ENCODE results near the gene OR4D6.
"Not testable (repeated sequence)": the region's sequence is repeated elsewhere in the genome, so short reads cannot be mapped to it uniquely, and the experiment has no call there.

The OR4D6 gene

DNA sequence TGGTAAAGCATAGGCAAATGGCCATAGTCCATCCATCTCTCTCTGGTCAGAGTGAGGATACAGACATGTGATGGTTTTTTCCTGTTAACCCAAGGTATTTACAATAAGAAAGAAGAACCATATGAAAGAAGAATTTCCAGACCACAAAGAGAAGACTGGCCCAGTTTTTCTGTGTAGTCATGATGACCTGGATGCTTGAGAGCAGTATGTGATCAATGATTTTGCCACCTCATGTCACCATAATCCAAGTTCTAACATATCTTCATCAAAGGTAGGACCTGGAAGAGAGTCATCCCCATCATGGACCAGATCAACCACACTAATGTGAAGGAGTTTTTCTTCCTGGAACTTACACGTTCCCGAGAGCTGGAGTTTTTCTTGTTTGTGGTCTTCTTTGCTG lies at the start of gene OR4D6:
OR4D6 (plus strand) TSS at position 301 of the 400 bp plus-strand sequence; CDS start at position 301, 0 bp downstream.
- no peak for DNase-seq (ENCODE audit: low spot score)

GRCh38 chr11:59413646-59414045 lies 43.1 kb upstream of the OR4D6 start:
- DNase-seq (ENCODE audit: low spot score), result no peak

GRCh38 chr11:59415111-59415510 lies 41.6 kb upstream of the OR4D6 start:
- DNase-seq (ENCODE audit: low spot score), result no peak

DNA sequence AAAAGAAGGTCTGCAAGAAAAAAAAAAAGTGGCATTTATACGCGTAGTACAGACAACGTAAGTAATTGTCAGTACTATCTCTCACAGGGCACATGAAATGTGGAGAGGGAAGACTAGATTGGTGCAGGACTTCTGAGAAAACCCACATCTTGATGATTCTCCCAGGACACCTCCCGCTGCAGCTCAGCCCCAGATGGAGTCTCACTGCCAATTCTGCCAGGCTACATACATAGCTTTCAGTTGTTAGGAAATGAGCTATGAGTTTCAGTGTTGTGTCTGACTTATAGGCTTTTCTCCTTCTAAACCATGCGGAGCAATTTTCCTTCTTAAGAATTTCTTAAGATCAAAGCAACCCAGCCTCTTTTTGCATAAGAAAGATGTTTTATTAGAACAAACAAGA lies 40.1 kb upstream of the OR4D6 start:
- DNase-seq (ENCODE audit: low spot score), result no peak

GRCh38 chr11:59417023-59417422 lies 39.7 kb upstream of the OR4D6 start:
- no peak for DNase-seq (ENCODE audit: low spot score)

DNA sequence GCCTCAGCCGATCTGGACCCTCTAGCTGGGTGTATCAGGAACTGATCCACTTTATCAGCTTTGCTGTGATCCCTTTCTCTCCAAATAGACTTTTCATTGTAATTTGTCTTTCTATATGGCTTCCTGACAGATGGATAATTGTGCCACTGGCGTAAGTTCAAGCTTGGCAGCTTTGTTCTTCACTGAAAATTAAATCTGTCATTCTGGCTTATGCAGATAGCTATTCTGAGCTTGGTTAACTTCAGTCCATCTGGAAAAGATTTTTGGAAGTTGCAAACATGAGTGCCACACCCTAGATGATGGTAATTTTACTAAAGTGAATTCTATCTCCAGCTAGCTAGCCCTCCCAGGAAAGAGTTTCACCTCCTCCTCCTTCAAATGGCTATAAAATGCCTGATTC lies 38.6 kb upstream of the OR4D6 start:
- no peak for DNase-seq (ENCODE audit: low spot score)

DNA sequence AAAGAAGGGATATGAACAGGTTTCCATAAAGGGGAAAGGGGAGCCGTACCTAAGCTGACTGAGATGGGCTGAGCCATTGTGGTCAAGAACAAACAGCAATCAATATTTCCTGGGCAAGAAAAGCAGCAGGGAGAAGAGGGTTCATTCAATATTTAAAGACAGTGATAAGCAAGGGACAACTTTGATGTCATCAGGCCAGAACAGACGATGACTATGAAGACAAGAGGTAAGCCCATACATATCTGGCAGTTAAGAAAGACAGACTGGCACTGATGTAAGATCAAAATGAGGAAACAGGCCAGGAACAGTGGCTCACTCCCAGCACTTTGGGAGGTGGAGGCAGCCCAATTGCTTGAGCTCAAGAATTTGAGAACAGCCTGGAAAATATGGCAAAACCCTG lies 32.9 kb upstream of the OR4D6 start:
- no peak for DNase-seq (ENCODE audit: low spot score)

DNA sequence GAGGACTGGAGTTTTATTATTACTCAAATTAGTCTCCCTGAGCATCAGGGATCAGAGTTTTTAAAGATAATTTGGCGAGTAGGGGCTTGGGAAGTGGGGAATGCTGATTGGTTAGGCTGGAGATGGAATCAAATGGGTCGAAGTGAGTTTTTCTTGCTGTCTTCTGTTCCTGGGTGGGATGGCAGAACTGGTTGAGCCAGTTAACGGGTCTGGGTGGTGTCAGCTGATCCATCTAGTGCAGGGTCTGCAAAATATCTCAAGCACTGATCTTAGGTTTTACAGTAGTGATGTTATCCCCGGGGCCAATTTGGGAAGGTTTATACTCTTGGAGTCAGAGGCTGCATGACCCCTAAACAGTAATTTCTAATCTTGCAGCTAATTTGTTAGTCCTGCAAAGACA lies 31.6 kb upstream of the OR4D6 start:
- DNase-seq (ENCODE audit: low spot score), result no peak

DNA sequence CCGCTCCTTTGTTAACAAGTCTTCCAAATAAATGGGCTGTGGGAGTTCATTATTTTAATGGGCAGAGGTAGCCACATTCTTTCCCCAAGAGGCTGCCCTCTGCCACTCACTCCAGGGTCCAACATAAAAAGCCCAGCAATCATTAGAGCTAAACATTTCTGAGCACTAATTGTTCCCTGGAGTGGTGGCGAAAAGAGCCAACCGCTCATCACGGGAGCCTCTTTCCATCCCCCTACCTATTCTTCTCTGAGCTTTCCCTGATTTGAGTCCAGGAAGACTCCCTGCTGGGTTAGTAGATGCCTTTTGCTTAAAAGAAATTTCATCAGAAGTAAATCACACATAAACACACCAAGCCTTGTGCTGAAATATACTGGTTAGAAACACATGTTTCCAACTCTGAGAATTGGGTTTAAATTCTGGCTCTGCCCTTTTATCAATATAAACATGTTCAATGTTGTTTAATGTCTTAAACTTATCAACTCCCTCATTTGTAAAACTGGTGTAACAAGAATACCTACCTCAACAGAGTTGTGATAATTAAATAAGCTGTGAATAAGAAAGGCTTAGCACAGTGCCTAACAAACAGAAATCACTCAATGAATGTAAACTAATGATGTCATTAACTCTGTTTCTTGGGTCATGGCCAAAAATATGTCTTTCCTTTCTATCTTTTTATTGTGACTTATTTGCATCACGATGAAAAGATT lies 30.2 kb upstream of the OR4D6 start, which contains the start of gene OR5A2:
OR5A2 (minus strand) TSS at position 53 of the 707 bp plus-strand sequence. CDS start 3,460 bp downstream, outside the sequence.
- no peak for DNase-seq (ENCODE audit: low spot score)

- DNase-seq (ENCODE audit: low spot score), result no peak
These were observed 29.7 kb upstream of the OR4D6 start for GRCh38 chr11:59427068-59427382.

DNA sequence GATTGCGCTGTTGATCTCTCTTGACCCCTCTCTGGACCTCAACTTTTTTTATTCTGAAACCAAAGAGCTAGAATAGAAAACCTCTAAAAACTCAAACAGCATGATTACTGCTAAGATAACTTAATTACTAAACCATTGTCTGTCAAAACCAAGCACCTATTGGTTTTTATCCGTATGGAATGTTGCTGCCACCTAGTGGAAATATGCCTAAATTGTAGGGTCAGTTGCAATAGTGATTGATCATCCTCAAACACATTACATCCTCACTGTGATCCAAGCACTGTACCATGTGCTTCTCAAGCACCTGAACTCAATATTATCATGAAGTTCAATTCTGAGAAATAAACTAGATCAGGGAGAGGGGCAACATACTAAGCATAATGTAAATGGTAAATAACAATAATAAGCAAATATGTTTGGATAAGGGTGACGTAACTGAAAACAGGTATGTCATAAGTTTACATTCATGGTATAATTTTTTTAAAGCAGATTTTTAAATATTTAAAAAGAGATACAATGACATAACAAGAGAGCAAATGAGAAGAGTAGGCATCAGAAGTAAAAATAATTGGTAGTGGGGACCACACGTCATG lies 26.7 kb upstream of the OR4D6 start:
- peak; percentile 39 for DNase-seq (ENCODE audit: low spot score)

GRCh38 chr11:59436169-59436568 lies 20.6 kb upstream of the OR4D6 start, which contains the start of gene OR5A1:
OR5A1 (plus strand) TSS chr11:59436469; CDS start chr11:59443169, 6,700 bp downstream.
- no peak for DNase-seq (ENCODE audit: low spot score)

- no peak for DNase-seq (ENCODE audit: low spot score)
These were observed 19.0 kb upstream of the OR4D6 start for GRCh38 chr11:59437770-59438169.

DNA sequence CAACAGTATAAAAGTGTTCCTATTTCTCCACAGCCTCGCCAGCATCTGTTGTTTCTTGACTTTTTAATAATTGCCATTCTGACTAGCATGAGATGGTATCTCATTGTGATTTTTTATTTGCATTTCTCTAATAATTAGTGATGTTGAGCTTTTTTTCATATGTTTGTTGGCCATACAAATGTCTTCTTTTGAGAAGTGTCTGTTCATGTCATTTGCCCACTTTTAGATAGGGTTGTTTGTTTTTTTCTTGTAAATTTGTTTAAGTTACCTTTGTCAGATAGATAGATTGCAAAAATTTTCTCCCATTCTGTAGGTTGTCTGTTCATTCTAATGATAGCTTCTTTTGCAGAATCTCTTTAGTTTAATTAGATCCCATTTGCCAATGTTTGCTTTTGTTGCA lies 11.1 kb upstream of the OR4D6 start:
- DNase-seq (ENCODE audit: low spot score), result not testable (repeated sequence)

DNA sequence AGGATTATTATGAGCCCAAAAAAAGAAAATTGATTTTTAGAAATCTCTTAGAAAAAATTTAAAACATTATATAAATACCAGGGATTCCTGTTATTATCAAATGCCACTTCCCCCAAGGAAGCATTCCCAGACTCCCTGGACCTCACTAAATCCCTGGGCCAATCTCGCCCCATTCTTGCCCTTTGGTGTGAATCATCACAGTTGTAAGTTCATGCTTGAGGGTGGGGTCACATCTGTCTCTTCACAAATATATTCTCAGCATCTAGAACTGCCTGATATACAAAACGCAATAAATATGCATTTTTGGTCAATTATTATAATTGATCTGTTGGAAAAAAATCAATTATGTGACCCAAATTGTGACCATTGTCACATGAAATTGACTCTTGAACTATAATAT lies 8.3 kb upstream of the OR4D6 start:
- no peak for DNase-seq (ENCODE audit: low spot score)

GRCh38 chr11:59459916-59460315 lies 3.2 kb downstream of the OR4D6 start:
- DNase-seq (ENCODE audit: low spot score), result no peak

DNA sequence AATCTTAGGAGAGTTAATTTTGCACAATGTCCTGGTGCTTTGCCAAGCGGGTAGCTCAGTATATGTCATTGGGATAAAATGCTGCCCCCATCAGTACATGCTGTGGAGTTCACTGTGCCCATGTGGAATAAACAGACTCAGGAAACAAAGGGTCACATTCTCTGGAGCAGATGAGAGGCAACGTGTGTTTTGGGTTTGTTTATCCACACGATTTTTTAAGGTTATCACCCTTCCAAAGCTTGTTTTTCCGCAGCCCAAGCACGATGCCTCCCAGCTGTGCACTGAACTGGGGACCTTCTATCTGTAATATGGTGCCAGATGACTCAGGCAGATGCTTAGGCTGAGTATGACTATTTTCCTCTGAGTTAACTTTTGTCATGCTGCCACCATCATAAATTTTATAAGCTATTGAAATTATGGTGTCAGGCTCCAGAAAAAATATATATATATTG lies 6.5 kb downstream of the OR4D6 start:
- peak; percentile 13 for DNase-seq (ENCODE audit: low spot score)

- no peak for DNase-seq (ENCODE audit: low spot score)
These were observed 16.3 kb downstream of the OR4D6 start, which contains the start of gene OR4D10 for GRCh38 chr11:59473015-59473414. OR4D10 (plus strand) TSS chr11:59473315; CDS start chr11:59477430, 4,115 bp downstream.

DNA sequence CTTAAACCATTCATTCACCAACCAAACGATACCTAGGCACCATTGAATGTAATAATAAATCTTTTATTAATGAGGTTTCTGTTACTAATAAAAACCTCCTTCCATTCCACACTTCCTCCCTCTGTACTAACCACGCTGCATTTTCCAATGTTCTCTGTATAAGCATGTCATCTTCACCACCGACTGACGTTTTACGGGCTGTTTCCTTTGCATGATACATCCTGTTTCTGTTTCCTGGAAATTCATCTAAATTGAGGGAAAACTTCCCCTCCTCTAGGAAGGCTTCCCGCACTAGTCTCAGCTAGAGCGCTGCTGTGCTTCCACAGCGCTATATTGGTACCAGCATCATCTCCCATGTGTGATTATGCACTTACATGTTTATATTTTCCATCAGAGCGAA lies 18.4 kb downstream of the OR4D6 start:
- no peak for DNase-seq (ENCODE audit: low spot score)

DNA sequence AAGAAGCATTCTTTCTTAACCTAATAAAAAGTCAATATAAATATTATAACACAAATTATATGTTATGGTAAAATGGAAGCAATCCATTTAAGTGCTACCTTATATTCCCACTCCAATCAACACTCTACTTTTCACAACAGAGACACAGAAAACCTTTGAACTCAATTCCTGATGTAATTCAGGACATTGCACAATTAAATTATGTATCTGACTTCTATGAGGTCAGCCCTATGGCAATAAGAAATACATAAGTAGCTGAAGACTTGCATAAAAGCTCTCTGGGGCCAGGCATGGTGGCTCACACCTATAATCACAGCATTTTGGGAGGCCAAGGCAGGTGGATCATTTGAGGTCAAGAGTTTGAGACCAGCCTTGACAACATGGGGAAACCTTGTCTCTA lies 23.1 kb downstream of the OR4D6 start:
- DNase-seq (ENCODE audit: low spot score), result no peak

DNA sequence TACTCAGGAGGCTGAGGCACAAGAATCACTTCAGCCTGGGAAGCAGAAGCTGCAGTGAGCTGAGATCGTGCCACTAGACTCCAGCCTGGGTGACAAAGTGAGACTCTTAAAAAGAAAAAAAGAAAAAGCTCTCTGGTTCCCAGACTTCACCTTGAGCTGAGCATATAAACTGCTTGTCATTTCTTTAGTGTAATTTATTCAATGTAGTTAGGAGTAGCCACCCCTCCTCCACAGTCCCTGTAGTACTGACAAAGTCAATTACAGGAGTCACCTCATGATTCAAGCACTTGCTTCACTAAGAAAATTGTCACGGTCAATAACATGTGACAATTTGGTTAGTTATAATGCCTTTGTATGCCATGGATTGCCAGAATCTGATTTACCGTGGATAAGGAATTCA lies 23.6 kb downstream of the OR4D6 start:
- DNase-seq (ENCODE audit: low spot score), result no peak

DNA sequence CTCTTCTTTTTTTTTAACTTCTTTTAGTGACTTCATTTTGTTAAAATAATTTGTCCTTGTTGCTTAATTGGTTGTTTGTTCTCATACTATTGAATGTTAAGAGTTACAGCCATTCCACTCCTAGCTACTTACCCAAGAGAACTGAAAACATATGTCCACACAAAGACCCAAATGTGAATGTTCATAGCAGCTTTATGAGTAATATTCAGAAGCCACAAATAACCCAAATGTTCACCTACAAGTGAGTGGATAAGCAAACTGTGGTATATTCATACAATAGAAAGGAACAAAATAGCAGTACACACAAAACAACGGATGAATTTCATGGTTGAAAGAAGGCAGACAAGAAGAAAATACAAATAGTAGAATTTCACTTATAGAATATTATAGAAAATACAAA lies 45.2 kb downstream of the OR4D6 start:
- DNase-seq (ENCODE audit: low spot score), result no peak

GRCh38 chr11:59503276-59503675 lies 46.5 kb downstream of the OR4D6 start, which contains the start of gene OR4D11:
OR4D11 (plus strand) TSS chr11:59503576; CDS start chr11:59503576, 0 bp downstream.
- DNase-seq (ENCODE audit: low spot score), result no peak
